WTC11 (cell line): ENCODE results near the gene SH3GLB2.

Source experiments
- ATF1 ChIP-seq: sonication (generic); formaldehyde crosslinking; IDR thresholded peaks from 2 replicates; pipeline ENCODE4 v1.8.1; 2023; ENCODE audit warnings: mild to moderate bottlenecking, moderate library complexity, missing genetic modification reagents
- FOXJ3 ChIP-seq: sonication (generic); formaldehyde crosslinking; IDR thresholded peaks from 2 replicates; pipeline ENCODE4 v1.9.0; 2021; ENCODE audit warnings: missing genetic modification reagents, mild to moderate bottlenecking, borderline replicate concordance
- FOXP1 ChIP-seq: sonication (generic); formaldehyde crosslinking; IDR thresholded peaks from 2 replicates; pipeline ENCODE4 v1.8.0; 2022; ENCODE audit warnings: missing genetic modification reagents, mild to moderate bottlenecking, moderate library complexity, borderline replicate concordance
- HMGA2 ChIP-seq: fragments of 250-450 bp; sonication (Bioruptor Pico); IDR thresholded peaks from 2 replicates; pipeline ENCODE4 v1.4.0; 2021; ENCODE audit warnings: mild to moderate bottlenecking, moderate library complexity
- IRF2 ChIP-seq: sonication (generic); formaldehyde crosslinking; IDR thresholded peaks from 2 replicates; pipeline ENCODE4 v1.8.0; 2022; ENCODE audit warnings: low read depth, missing genetic modification reagents, borderline replicate concordance
- MYBL2 ChIP-seq: sonication (generic); formaldehyde crosslinking; IDR thresholded peaks from 2 replicates; pipeline ENCODE4 v1.8.1; 2023; ENCODE audit warnings: mild to moderate bottlenecking, moderate library complexity, missing genetic modification reagents
- TF ChIP-seq, protein P1 (sequence below): sonication (generic); formaldehyde crosslinking; IDR thresholded peaks from 2 replicates; pipeline ENCODE4 v1.8.0; 2022; ENCODE audit warnings: mild to moderate bottlenecking, missing genetic modification reagents
- TF ChIP-seq, protein P2 (sequence below): fragments of 200-600 bp; IDR thresholded peaks from 2 replicates; pipeline ENCODE4 v1.8.0; 2022; ENCODE audit warnings: antibody characterized with exemption
- TF ChIP-seq, protein P3 (sequence below): fragments of 250-450 bp; sonication (Bioruptor Pico); conservative IDR thresholded peaks from 2 replicates; pipeline ENCODE4 v1.9.0; 2021; ENCODE audit warnings: mild to moderate bottlenecking

DNA sequence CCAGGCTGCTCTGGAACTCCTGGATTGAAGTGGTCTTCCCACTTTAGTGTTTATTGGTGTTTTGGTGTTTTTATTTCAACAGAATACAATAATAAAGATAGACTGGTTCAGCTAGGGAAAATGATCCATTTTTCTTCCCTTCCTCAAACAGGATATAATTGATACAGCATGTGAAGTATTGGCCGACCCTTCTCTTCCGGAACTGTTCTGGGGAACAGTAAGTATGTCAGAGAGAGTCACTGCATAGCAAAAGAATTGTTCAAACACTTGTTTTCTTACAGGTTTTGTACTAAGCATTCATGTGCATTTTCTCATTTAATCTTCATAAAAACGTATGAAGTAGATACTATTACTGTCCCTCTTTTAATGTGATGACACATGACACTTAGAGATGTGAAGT lies 49.0 kb downstream of the SH3GLB2 start:
- TF ChIP-seq, protein P1, sequence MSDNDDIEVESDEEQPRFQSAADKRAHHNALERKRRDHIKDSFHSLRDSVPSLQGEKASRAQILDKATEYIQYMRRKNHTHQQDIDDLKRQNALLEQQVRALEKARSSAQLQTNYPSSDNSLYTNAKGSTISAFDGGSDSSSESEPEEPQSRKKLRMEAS (CRISPR knock-in tag), result no peak
- TF ChIP-seq FOXJ3, result no peak
- TF ChIP-seq, protein P2, sequence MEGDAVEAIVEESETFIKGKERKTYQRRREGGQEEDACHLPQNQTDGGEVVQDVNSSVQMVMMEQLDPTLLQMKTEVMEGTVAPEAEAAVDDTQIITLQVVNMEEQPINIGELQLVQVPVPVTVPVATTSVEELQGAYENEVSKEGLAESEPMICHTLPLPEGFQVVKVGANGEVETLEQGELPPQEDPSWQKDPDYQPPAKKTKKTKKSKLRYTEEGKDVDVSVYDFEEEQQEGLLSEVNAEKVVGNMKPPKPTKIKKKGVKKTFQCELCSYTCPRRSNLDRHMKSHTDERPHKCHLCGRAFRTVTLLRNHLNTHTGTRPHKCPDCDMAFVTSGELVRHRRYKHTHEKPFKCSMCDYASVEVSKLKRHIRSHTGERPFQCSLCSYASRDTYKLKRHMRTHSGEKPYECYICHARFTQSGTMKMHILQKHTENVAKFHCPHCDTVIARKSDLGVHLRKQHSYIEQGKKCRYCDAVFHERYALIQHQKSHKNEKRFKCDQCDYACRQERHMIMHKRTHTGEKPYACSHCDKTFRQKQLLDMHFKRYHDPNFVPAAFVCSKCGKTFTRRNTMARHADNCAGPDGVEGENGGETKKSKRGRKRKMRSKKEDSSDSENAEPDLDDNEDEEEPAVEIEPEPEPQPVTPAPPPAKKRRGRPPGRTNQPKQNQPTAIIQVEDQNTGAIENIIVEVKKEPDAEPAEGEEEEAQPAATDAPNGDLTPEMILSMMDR, result no peak
- no peak for TF ChIP-seq ATF1 (CRISPR knock-in tag)
- TF ChIP-seq, protein P3, sequence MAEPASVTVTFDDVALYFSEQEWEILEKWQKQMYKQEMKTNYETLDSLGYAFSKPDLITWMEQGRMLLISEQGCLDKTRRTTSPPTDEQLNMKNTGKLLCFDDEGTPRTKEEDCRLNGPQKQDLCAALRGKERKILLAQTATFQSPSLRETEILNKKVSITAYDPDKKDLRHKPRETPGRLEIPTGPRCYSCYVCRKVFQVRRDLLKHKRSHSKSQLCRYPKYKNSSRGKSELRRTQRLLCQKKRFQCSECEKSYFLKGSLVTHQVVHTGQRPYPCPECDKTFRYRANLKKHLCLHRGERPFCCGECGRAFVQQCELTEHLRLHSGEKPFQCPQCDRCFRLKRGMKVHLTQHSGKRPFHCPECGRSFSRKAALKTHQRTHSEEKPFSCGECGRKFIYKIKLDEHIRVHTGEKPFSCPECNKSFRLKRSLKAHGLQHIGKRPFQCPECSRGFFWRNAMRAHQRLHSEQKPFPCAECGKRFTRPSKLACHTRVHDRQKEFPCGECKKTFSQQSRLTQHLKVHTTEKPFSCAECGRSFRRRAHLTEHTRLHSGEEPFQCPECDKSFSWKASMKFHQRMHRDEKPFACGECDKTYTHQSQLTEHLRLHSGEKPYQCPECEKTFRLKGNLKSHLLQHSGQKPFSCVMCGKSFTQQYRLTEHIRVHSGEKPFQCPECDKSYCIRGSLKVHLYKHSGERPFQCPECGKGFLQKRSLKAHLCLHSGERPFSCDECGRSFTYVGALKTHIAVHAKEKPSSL (CRISPR knock-in tag), result no peak
- TF ChIP-seq HMGA2 (CRISPR knock-in tag), result no peak
- no peak for TF ChIP-seq FOXP1 (CRISPR knock-in tag)
- no peak for TF ChIP-seq MYBL2
- no peak for TF ChIP-seq IRF2 (CRISPR knock-in tag)
